ENCODE data around the gene STXBP5.

The STXBP5 gene

DNA sequence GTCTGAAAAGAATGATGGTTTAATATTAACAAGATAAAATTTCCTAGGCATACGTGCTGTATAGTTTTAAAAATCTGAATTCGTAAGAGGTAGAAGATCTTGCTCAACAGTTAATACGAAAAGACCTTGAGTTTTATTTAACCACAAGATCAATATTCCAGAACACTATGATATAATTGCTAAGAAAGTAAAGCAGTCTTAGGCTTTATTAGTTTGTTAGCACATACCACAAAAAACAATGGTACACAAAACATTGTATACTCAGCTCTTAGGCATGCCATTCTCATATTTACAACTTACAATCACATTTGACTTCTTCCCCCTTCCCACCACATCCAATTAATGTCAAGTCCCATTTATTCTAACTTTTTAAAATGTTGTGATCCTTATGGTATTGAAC is 24.4 kb upstream of the STXBP5 start:
- no peak for DNase-seq

DNA sequence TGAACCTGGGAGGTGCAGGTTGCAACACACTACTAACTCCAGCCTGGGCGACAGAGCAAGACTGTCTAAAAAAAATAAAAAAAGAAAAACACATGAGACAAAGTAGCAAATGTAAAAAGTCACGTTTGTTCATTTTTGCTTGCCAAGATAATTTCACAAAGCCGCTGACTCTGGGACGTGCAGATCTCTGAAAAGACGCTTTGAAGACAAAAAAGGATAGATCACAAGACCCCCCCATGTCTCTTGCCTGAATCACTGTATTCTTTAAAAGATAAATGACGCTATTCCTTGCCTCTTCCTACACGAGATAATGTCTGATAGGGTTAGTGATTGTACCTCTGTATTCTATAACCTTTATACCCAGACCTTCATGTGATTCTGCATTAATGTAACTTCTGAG is 23.3 kb upstream of the STXBP5 start:
- no peak for DNase-seq

DNA sequence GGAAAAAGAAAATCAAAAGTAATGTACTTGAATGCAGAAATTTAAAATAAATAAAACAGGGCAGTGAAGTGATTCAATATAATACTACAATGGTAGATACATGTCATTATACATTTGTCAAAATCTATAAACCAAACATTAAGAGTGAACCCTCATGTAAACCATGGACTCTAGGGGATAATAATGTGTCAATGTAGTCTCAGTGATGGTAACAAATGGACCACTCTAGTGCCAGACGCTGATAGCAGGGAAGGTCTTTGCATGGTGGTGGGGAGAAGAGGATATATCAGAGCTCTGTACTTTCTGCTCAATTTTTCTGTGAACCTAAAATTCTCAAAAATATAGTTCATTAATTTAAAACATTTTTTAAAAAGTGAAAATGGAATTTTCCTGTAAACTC is 19.8 kb upstream of the STXBP5 start:
- DNase-seq = no peak

DNA sequence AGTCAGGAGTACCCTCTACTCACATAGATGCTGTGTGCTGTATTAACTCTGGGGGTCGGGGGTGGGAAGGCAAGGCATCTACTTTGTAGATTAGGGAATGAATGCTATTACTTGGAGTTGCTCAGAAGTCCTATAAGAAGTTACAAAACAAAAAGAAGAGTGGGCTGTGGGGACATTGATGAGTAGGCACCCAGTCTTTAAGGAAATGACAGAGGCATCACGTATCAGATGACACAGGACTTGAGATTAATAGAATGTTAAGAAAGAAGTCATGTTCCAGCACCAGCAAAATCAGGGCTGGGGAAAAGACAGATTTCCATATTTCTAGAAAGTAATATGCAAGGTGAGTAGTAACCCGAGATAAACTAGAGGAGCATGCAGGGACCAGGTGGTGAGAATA is 19.0 kb upstream of the STXBP5 start:
- no peak for DNase-seq

DNA sequence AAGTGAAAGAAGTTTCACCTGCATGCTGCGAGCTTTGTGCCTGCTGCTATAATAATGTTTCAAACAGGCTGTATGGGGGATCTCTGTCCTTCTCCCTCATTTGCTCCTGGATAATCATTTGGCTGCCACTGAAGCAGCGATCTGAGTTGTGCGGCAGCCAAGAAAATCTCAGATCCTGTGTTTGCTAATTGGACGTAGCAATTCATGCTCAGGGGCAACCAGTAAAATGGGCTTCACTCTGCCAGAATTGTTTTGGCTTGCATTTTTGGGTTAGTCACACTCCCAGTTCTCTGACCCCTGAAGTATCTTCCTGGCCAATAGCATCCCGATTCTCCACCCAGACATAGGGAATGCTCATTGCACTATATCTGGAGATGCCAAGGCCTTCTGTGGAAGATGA is 13.7 kb upstream of the STXBP5 start:
- no peak for DNase-seq

DNA sequence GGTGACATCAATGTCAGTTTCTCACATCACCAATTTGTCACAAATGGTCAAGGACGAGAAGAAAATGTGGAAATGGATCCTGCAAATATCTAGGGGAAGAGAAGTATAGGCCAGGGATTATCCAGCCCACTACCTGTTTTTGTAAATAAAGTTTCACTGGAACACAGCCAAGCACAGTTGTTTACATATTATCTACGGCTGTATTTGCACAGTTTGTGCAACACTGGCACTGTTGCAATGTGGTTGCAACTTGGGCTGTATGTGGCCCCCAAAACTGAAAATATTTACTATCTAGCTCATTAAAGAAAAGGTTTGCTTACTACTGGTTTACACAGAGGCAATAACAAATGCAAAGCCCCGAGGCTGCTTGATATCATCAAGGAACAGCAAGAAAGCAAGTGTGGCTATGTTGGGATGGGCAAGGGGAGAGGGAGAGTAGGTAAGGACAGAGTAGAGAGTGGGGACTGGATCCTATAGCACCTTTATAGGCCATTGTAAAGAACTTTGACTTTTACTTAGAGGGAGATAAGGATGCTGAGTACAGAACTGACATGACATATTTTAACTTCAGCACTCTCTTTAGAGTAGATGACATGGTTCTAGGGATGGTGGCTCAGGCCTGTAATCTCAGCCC is 11.8 kb upstream of the STXBP5 start:
- DNase-seq = no peak

DNA sequence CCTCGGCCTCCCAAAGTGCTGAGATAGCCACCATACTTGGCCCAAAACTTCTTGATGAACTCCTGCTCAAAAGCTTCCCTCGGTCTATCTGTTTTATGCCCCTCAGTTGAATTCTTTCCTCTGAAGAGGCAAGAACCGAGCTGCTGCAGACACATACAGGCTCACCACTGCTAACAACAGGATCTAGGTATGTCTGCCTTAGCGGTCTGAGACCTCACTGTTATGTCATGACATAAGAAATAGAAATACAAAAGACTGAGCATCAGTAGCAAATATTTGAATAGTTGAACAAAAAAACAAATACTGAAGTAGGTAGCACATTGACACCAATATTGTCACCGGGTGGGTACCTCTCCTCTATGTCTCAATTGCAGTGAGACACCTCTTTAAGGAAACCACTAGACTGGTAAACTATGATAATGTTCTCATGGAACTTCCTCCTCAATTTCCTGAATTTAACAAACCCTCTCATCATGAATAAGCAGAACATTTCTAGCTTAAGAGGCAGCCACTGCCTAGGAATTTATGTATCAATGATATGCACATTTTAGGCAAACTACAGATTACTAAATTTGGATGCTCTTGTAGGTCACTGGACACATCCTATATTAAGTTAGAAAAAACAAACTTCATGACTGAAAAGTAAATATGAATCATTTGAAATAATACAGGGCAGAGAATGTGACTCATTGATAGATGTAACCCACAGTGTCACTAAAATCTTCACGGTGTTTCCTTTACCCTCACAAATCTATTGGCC is 9.4 kb upstream of the STXBP5 start:
- DNase-seq = peak; percentile 24

DNA sequence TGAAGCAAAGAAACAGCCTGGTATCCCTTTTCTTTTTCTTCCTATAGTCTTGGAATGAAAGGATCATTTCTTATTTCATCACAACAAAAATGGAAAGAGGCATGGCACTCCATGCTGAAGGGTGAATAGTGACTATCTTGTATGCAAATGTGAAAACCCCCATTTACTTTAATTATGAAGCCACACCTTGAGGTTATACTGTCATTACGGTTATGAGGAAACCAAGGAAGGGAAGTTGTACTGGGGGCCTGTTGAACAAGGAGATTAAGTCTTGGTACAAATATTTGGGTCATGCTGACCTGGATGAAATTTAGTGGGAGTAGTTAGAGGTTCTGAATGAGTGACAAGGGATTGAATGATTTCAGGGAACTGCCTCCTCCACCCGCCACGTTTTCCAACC is 8.7 kb upstream of the STXBP5 start:
- no peak for DNase-seq

DNA sequence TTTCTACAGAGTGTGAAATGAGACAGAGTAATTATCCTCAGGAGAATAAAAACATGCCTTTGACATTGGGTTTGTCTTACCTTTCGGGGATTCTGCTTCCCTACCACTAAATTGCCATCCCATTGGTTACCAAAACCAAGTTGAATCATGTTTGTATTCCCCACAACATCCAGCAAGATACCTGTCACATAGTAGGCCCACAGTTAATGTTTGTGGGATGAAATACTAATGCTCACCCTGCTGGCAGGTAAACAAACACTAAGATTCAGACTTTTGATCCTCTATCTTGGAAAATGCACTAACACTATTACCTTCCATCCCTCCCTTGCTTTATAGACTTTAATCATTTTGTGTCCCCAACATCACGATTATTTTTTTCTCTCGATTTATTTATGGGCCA is 8.2 kb upstream of the STXBP5 start:
- DNase-seq = no peak

DNA sequence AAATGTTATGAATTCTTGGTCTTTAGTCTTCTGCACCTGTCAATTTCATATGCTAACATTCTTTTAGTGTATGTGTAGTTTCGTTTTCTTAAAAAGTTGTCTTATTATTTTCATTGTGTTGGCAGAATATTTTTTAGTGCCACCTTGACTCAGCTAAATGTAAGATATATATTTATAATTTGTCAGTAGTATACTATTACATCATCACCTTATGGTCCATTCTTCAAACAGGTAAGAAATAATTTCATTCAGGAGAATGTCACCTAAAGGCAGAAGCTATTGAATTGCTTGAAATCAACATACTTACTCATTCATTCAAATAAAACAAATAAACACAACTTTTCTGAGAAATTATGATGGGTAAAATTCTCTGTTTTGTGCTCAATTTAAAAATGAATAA is 3.5 kb upstream of the STXBP5 start:
- no peak for DNase-seq

DNA sequence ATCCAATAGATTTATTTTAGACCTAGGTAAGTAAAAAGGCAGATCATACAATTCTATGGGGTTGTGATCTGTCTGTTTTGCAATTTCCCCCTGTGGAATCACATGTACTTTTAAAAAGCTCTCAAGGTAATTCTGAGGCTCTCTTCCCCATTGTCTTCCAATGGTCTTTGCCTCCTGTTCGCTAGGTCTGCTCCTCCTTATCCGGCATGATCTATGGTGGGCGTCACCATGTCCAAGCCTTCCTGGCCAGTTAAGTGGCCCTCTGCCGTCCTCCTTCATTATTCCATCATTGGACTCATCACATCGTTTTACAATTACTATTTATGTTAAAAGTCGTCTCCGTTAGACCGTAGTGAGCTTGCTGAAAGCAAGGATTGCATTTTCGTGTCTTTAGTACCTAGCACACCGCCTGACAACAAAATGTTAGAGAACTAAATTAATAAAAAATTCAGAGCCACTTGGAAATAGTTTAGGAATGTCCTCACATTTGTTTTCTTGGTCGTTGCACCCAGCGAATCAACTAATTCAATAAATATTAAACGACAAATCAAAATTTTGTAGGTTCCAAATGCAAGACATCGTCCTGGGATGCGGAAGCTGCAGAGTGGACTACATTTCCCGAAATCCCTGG is 2.2 kb upstream of the STXBP5 start:
- DNase-seq = peak; percentile 34

DNA sequence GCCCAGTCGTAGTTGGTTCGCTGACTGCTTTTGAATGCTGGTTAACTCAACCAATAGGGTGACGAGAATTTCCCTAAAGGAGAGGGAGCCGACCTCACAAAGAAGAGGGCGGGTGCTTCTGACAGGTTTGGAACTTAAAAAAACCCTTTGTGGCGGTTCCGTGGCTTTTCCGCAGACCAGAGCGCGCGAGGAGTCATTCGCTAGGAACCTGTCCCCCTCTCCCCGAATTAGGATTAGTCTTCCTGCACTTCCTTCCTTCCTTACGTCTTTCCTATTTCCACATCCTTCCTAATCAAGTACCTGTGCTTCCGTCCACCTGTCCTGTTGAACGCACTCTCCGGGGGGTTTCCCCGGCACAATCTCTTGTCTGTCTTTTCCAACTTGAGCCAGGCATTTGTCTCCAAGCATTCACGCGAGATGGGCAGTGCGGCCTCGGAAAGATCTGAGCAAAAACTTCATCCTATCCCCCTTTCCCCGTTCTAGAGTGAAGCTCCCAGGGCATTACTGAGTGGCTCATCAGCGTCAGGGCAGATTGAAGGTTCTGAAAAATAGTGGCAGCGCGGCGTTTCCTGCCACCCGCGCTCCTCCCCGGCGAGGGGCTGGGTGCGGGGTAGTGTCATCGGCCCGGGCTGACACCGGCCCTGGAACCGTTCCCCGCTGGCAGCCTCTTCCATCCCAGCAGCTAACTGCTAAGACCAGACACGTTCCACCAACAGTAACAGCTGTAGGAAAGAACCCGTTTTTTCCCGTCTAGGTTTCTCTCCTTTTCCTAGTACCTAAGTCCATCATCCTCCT is 1.5 kb upstream of the STXBP5 start:
- DNase-seq = peak; percentile 98

DNA sequence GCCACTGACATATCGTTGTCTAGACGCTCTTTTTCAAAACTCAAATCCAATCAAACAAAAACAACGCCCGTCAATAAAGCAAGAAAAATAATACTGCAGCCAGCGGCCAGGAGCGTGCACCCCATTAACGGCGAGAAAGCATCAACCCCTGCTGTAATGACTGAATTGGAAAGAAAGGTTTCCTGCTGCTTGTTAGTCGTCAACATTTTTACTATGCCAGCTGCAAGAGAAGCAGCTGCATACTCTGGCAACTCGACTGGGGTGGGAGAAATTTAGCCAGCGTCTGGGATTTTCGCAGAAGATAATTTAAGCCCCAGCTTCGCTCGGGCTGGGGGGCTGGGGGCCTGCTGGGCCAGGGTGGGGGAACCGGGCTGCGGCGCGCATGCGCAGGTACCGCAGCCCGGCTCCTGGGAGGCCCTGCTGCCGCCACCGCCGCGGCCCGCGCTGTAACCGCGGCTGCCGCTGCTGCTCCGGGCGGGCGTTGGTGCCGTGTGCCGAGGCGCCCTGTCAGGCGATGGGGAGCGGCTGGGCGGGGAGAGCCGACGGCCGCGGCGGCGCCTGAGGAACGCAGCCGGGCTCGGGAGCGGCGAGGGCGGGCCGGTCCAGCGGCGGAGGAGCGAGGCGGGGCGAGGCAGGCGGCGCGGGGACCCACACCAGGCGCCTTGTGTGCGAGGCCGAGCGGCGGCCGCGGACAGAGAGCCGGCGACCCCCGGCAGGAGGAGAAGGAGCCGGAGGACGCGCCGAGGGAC is 732 bp upstream of the STXBP5 start:
- DNase-seq = peak; percentile 78

DNA sequence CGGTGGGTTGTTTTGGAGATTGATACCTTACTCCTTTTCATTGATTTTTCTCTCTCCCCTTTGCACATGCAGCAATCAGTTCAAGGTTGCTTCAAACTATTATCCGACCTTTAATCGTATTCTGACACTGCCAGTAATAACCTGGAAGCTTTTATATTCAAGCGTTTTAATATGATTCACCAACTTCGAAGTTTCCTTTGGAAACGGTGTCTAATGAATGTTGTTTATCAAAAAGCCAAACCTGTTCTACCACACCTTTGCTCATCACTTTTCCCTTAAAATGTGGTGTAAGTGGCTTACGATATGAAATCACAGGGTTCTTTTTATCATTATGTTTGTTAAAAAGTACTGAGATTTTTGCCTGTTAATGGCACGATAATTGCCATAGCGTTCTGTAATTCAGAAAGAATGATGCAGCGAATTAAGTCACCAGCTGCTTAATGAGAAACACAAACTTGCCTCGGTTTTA is 660 bp downstream of the STXBP5 start:
- no peak for DNase-seq

DNA sequence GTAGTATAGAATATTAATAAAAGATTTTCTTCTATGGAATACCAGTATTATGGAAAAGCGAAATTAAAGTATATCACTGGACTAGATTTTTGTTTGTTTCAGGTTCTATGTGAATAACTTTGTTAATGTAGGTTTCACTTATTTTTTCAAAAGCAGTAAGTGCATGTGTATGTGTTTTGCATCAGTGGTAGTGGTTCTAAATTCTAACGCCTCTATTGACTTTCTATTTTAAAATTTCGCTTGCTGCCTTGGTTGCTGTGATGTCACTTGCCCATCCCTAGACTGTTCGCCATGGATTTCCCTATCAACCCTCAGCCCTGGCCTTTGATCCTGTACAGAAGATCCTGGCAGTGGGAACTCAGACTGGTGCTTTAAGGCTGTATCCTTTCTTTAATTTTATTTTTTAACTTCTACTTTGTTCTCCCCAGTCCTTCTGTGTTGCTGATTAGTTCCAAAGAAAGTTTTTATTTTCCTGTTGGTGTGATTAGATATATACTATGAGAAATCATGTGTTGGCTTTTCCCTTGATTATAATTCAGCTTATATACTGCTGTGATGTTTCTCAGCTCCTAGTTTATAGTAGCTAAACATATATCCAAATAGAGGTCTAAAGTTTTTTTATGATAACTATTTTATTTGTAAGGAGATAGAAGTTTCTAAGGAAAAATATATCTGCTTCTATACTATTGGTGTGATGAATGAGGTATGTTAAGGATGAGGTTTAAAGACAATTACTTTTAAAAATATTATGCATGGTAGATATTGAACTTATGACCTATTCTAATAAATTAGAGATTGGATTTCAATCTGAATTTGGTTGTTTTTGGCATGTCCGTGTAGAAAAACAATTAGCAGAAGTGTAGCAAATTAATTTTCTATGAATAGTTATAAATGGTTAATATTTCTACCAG is 1.7 kb downstream of the STXBP5 start:
- DNase-seq = no peak

DNA sequence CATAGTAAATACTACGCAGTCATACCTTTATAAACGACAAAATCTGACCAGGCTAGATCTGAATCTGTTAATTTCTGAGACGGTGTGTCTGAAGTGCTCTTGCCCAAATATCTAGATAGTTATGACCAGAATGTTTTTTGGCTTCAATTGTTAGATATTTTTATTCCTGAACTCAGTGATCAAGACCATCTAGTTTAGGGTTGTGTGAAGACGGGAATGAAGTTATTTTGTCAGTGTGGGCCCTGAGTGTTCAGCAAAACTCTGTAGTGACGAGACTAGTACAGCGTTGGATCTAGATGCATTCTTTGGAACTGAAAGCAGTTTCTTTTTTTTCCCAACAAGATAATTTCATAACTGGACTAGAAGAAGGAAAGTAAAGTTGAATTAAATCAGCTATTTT is 3.1 kb downstream of the STXBP5 start:
- no peak for DNase-seq

DNA sequence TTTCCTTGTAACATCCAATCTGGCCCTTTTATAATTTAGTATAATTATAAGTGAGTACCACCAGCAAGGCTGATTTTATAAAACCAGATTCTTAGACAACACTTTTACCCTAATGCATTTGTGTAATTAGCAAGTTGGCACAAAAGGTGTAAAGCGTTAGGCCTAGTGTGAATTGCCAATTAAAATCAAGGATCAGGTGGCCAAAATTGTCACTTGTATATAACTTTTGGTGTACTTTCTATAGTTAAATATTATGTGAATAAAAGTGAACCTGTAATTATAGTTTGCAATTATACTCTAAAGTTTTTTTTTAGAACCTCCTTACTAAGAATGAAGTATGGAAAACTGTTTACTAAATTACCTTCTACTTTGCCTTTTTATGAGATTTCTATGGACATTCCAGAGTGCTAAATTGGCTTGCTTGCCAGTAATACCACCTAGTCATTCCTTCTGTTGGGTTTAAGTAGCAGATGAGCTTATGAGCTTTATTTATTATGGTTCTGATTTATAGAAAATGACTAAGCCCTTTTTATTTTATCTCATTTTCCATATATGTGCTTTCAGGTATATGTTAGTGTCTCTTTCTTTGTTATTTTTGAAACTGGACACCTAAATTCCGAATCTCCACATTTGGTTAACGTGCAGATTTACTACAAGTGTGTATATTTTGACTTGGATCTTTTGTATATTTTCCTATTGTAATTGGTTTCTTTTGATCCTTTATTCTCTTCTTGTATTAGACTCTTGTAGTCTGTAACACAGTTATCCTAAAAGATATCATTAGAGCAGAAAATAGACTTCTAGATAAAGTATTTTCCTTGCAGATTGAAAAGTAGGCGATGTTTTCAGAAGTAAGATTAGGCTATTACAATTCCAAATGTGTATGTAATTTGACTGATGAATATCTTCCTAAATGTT is 3.9 kb downstream of the STXBP5 start:
- no peak for DNase-seq

DNA sequence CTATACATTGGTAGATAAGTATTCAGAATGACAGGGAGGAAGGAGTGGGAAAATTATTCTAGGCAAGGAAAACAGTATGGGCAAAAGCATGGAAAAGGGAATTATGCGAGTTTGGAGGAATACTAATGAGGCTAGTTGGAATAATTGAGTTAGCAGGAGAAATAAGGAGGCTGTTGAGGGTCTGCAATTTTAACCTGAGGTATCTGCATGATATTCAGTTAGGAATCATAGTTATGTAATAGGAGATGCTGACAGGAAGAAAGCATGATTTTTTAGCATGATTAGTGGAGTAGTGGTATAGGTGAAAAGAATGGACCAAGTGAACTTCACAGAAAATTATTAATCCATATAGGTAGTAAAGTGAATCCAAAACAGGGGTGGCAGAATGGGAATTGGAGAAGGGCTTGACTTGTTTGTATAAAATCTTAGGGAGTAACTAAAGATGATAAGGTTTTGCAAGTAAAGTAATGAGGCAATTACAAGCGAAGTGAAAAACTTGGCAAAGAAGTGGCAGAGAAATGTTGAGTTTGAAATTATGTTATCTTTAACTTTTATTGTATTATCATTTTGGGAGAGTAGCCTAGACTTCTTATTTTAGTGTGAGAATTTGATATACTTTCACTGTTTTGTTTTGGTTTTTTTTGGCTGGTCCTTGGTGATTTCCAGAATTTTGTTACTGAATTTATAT is 5.7 kb downstream of the STXBP5 start:
- no peak for DNase-seq

DNA sequence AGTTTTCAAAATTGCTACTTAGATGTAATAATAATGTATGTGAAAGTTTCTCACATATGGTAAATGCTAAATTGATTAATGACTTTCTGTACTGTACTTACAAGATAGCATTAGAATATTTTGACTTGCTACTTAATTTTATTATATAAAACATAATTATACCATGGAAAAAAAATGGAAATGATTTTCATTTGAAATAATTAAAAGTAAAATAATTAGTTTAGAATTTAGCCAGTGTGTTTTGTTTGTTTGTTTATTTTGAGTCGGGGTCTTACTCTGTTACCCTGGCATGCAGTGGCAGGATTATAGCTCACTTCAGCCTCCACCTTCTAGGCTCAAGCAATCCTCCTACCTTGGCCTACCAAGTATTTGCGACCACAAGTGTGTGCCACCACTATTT is 7.1 kb downstream of the STXBP5 start:
- no peak for DNase-seq

DNA sequence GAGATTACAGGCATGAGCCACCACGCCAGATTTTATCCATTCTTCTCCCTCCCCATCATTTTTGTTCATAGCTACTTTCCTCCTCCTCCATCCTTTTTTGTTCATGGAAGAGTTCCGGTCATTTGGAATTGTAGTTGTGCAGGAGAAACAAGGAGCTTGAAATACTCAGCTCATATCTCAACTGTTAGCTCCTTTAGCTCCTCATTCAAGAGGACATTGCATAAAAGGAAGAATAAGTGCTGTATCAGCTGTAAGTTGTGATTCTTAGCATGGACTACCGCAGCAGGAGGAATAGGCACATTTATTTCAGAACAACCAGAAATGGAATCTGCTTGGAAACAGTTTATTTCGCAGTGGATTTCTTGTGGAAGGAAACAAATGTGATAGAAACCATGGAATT is 7.6 kb downstream of the STXBP5 start:
- DNase-seq = no peak
